ENCODE data around the gene CUX1.

CUX1 gene

GRCh38 chr7:102253973-102254370 lies 436.5 kb downstream of the CUX1 start:
- DNase-seq (ENCODE audit: low read depth, low spot score), result no peak
- TF ChIP-seq CTCF (IDR thresholded peaks at IDR 0.05; ENCODE audit: insufficient read depth, low read length, missing control alignments), result no peak
- no peak overlapping the region for H3K4me3 ChIP-seq (ENCODE audit: low read depth, low read length)
- ChIA-PET CTCF (interaction anchor here (3.3 kb wide), 1 partner anchor 17 kb away, joined by 17 read pairs; no protein-coding TSS in a partner anchor), POLR2A (no interaction called here)

- TF ChIP-seq CTCF (IDR thresholded peaks at IDR 0.05; ENCODE audit: insufficient read depth, low read length, missing control alignments), result no peak
Observed at GRCh38 chr7:102254521-102254920, 437.1 kb downstream of the CUX1 start.

GRCh38 chr7:102255501-102255900 lies 438.1 kb downstream of the CUX1 start:
- ChIA-PET POLR2A (no interaction called here), CTCF (interaction anchor here (0.8 to 2.3 kb wide), 4 partner anchors 10 to 567 kb away, joined by 3 to 7 read pairs (median 5); no protein-coding TSS in a partner anchor)
- H3K4me3 ChIP-seq (ENCODE audit: low read depth, low read length), result no peak overlapping the region
- no peak for TF ChIP-seq CTCF (IDR thresholded peaks at IDR 0.05; ENCODE audit: insufficient read depth, low read length, missing control alignments)
- DNase-seq (ENCODE audit: low read depth, low spot score), result no peak

More at GRCh38 chr7:102254521-102254920, 437.1 kb downstream of the CUX1 start:
- ChIA-PET CTCF (interaction anchor here (0.7 to 3.3 kb wide), 2 partner anchors 17 to 655 kb away, joined by 3 to 17 read pairs; no protein-coding TSS in a partner anchor), POLR2A (no interaction called here)
- no peak overlapping the region for H3K4me3 ChIP-seq (ENCODE audit: low read depth, low read length)
- DNase-seq (ENCODE audit: low read depth, low spot score), result no peak

- H3K4me3 ChIP-seq (ENCODE audit: low read depth, low read length), result no peak overlapping the region
- DNase-seq (ENCODE audit: low read depth, low spot score), result no peak
- ChIA-PET CTCF (interaction anchor here (0.8 to 2.3 kb wide), 4 partner anchors 10 to 567 kb away, joined by 3 to 7 read pairs (median 5); no protein-coding TSS in a partner anchor), POLR2A (no interaction called here)
- TF ChIP-seq CTCF (IDR thresholded peaks at IDR 0.05; ENCODE audit: insufficient read depth, low read length, missing control alignments), result no peak
Observed at GRCh38 chr7:102255916-102256315, 438.5 kb downstream of the CUX1 start.

- CTCF ChIA-PET, result interaction anchor here (1.0 kb wide), 1 partner anchor 655 kb away, joined by 4 read pairs; no protein-coding TSS in a partner anchor
- POLR2A ChIA-PET, result no interaction called here
- TF ChIP-seq CTCF (IDR thresholded peaks at IDR 0.05; ENCODE audit: insufficient read depth, low read length, missing control alignments), result no peak
- H3K4me3 ChIP-seq (ENCODE audit: low read depth, low read length), result no peak overlapping the region
- DNase-seq (ENCODE audit: low read depth, low spot score), result no peak
Observed at GRCh38 chr7:102258073-102258748, 440.8 kb downstream of the CUX1 start.

GRCh38 chr7:102258749-102259107 lies 441.3 kb downstream of the CUX1 start:
- ChIA-PET POLR2A (no interaction called here), CTCF (interaction anchor here (1.0 kb wide), 1 partner anchor 656 kb away, joined by 4 read pairs; no protein-coding TSS in a partner anchor)
- DNase-seq (ENCODE audit: low read depth, low spot score), result no peak
- H3K4me3 ChIP-seq (ENCODE audit: low read depth, low read length), result no peak overlapping the region
- no peak for TF ChIP-seq CTCF (IDR thresholded peaks at IDR 0.05; ENCODE audit: insufficient read depth, low read length, missing control alignments)
